C4-2B (cell line): Measurements from ENCODE around the gene AKAP7.

ENCODE experiments used
- ZFX ChIP-seq: fragments of 450-650 bp; IDR thresholded peaks from 2 replicates; pipeline ENCODE4 v1.6.1; 2017
- TF ChIP-seq, protein P1 (sequence below): fragments of 450-650 bp; conservative IDR thresholded peaks from 2 replicates; pipeline ENCODE4 v1.5.1; 2017; ENCODE audit warnings: mild to moderate bottlenecking

DNA sequence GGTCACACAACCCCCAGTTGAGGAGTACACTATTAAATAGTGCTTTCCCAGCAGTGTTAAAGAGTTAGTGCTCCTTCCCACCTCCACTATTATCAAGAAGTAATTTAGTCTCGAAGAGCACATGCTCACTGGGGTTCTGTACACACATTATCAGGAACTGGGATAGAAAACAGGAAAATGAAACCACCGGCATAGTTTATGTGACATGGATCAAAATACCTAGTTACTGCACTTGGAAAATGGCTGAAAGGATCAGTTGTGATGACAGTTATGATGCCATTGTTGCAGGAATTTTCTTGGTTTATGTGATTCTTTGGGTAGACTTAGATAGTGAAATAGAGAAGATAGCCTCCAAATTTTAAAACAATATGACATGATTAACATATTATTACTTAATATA lies 152.9 kb downstream of the AKAP7 start:
- TF ChIP-seq, protein P1, sequence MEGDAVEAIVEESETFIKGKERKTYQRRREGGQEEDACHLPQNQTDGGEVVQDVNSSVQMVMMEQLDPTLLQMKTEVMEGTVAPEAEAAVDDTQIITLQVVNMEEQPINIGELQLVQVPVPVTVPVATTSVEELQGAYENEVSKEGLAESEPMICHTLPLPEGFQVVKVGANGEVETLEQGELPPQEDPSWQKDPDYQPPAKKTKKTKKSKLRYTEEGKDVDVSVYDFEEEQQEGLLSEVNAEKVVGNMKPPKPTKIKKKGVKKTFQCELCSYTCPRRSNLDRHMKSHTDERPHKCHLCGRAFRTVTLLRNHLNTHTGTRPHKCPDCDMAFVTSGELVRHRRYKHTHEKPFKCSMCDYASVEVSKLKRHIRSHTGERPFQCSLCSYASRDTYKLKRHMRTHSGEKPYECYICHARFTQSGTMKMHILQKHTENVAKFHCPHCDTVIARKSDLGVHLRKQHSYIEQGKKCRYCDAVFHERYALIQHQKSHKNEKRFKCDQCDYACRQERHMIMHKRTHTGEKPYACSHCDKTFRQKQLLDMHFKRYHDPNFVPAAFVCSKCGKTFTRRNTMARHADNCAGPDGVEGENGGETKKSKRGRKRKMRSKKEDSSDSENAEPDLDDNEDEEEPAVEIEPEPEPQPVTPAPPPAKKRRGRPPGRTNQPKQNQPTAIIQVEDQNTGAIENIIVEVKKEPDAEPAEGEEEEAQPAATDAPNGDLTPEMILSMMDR, result no peak
- TF ChIP-seq ZFX, result no peak
